Psoas muscle (tissue), 8 donors: ENCODE results near the gene MVK. TPM values are rescaled to one million over a fixed set of nuclear protein-coding genes. Genes with fewer than 3 reads are reported as not detected.

Experiments
- ATAC-seq, 4 donors: fragments of 200-7000 bp; cut with Tn5 transposase; one replicate each; pipeline ENCODE4 v1.9.1; 2020; ENCODE audit warnings: moderate library complexity in 3 of 4, mild to moderate bottlenecking in 2 of 4
- DNase-seq, 2 donors: peaks; one replicate each; pipeline ENCODE4 v3.0.0-alpha.2; 2020
- H3K27ac ChIP-seq: fragments of 200-600 bp; one replicate; pipeline ENCODE4 v1.8.0; 2022
- H3K27me3 ChIP-seq, 3 donors: fragments of 200-600 bp in 1 of 3; one replicate each; pipeline versions ENCODE4 v1.6.1 to v1.8.0; 2013 to 2022; ENCODE audit warnings: low read length in 2 of 3, mild to moderate bottlenecking in 2 of 3, moderate library complexity in 1 of 3; ENCODE audit not compliant: insufficient read depth in 3 of 3
- H3K36me3 ChIP-seq, 2 donors: fragments of 200-600 bp in 1 of 2; one replicate each; pipeline versions ENCODE4 v1.6.1 to v1.8.0; 2013 to 2022; ENCODE audit warnings: low read depth in 1 of 2, mild to moderate bottlenecking in 1 of 2, moderate library complexity in 1 of 2; ENCODE audit not compliant: insufficient read depth in 1 of 2
- H3K4me1 ChIP-seq: fragments of 200-600 bp; one replicate; pipeline ENCODE4 v1.8.0; 2022
- H3K4me3 ChIP-seq: fragments of 200-600 bp; one replicate; pipeline ENCODE4 v1.8.0; 2022; ENCODE audit warnings: mild to moderate bottlenecking
- H3K9me3 ChIP-seq: fragments of 200-600 bp; one replicate; pipeline ENCODE4 v1.8.0; 2022
- WGBS, 3 donors: extraction: QIAGEN DNeasy Blood & Tissue Kit; methylation state at CpG; one replicate each; pipeline versions ENCODE4 v1.1.6 to v1.1.7; 2013; 5-methylcytosine and 5-hydroxymethylcytosine counted together
- intact Hi-C, 2 donors: fragments of 100-400 bp; cut with DNase I; formaldehyde crosslinking; loops; one replicate each; pipeline versions ENCODE4 v1.11.0 to v1.14.2; 2022
- polyA plus RNA-seq, 3 donors: library from polyadenylated mRNA; stranded (reverse); fragments of 200-250 nt; gene quantifications; one replicate each; pipeline ENCODE4 v1.2.3, GENCODE V29; 2013
- total RNA-seq, 4 donors: library from RNA; stranded (reverse); fragmentation: NEBNext Ultra II Directional in 2 of 4; extraction: Animal tissue kit (Norgen Biotek cat#: 25700) in 2 of 4; gene quantifications; one replicate each; pipeline versions ENCODE4 v1.2.1 to v1.2.4, GENCODE V29; 2021 to 2023
- TF ChIP-seq, protein P1 (sequence below): fragments of 200-600 bp; IDR thresholded peaks from one replicate; pipeline ENCODE4 v1.8.0; 2022; ENCODE audit warnings: antibody characterized with exemption
- donor health status: healthy with polysubstance abuse.
- donor health status: DM: no; HTN: no; CAD: no; lungs with moderate emphysema.
- donor health status: Bipolar disorder and iron deficiency.
- donor health status: healthy.
- donor health status: DM: yes; HTN: yes; CAD: no.
- donor health status: DM: no; HTN: no; CAD: no.
- donor health status: DM: no; HTN: no; CAD: no.
- donor health status: DM: yes; HTN: yes; CAD: no.

The MVK gene
- total and polyA plus RNA-seq, 7 donors: 6.4 to 11.4 (median 9.7) TPM

DNA sequence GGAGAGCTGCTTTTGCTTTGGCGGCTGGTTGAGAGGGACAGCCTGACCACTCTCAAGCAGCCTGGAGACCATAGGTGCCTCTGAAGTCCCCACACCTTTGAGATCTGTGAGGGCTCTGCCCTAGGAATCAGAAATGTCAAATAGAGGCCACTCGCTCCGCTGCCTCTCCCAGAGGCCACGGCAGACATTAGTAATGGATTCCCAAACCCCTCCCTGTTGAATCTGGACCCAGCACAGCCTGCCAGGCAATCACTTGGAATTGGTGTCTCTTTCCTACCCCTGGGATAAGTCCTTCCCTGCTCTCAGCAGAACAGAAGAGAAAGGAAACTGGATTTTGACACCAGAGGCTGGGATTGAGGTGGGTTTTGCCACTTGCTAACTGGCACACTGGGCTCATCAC is 25.3 kb upstream of the MVK start:
- Histone ChIP-seq H3K9me3 (no peaks in the 10 kb centered on the region), H3K27me3 (peaks cover 0 to 53% (median 17%) of the 10 kb centered on the region in 3 donors)
- TF ChIP-seq, protein P1, sequence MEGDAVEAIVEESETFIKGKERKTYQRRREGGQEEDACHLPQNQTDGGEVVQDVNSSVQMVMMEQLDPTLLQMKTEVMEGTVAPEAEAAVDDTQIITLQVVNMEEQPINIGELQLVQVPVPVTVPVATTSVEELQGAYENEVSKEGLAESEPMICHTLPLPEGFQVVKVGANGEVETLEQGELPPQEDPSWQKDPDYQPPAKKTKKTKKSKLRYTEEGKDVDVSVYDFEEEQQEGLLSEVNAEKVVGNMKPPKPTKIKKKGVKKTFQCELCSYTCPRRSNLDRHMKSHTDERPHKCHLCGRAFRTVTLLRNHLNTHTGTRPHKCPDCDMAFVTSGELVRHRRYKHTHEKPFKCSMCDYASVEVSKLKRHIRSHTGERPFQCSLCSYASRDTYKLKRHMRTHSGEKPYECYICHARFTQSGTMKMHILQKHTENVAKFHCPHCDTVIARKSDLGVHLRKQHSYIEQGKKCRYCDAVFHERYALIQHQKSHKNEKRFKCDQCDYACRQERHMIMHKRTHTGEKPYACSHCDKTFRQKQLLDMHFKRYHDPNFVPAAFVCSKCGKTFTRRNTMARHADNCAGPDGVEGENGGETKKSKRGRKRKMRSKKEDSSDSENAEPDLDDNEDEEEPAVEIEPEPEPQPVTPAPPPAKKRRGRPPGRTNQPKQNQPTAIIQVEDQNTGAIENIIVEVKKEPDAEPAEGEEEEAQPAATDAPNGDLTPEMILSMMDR: no peak

DNA sequence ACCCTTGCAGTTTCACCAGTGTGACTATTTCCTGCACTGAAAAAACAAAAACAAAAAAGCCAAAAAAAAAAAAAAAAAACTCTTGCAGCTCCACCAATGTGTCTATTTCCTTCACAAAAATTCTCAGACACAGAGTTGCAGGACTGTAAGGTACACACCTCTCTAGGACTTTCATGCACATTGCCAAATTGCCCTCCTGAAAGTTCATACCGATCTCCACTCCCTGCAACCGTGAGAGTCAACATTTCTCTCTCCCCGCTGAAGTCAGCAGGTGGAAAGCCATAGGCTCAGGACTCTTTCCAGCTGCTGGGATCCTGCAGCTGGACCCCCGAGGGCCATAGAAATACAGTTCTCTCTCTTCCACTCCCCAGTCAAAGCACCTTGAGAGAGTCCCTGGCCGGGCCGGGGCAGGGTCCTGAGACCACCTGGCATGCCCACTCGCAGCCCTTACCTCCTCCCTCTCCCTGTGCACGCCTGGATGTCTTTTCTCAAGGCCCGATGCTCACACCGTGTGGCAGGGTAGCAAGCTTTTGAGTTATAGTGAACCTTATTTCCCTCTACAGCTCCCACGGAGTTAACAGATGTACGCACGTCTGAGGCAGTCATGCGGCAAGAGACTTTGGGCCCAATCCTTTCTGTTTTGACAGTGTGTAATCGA is 23.9 kb upstream of the MVK start:
- Histone ChIP-seq H3K4me3 (no peak overlapping the region), H3K36me3 (no peaks in the 10 kb centered on the region), H3K9me3 (no peaks in the 10 kb centered on the region), H3K4me1 (peaks cover 7% of the 10 kb centered on the region), H3K27ac (no peak overlapping the region), H3K27me3 (peaks cover 0 to 55% (median 19%) of the 10 kb centered on the region in 3 donors)
- DNase-seq: no peak
- no peak for ATAC-seq
- intact Hi-C loops: no loop called here
- 11 to 27% (median 20%) methylated on average over 15 of the region's 15 CpGs for WGBS, 3 donors
- TF ChIP-seq, protein P1: no peak

More for the DNA sequence above, 25.3 kb upstream of the MVK start:
- intact Hi-C loops: no loop called here
- WGBS, 3 donors: 61 to 70% (median 61%) methylated on average over 4 of the region's 4 CpGs
- no peaks in the 10 kb centered on the region for H3K36me3 ChIP-seq
- DNase-seq (no peak), ATAC-seq (no peak)
- H3K4me1 ChIP-seq: peaks cover 7% of the 10 kb centered on the region
- no peak overlapping the region for H3K27ac ChIP-seq
- H3K4me3 ChIP-seq: no peak overlapping the region

DNA sequence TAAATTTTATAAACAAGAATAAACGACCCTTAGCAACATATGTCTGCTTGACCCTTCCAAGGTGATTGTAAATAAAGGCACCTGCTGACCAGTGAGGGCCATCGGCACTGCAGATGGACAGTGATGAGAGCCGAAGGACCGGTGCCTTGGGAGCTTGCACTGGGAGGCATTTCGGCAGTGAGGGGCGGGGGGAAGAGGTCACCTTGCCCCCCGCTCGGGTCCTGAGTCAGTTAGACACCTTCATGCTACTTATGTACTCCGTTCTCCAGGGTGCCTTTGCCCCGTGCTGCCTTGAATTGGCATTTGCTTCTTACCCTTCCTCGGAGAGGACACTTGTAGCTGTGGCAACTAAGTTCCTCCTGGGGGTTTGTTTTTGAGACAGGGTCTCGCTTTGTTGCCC is 23.3 kb upstream of the MVK start:
- DNase-seq (no peak), ATAC-seq (no peak)
- peaks cover 0 to 55% (median 19%) of the 10 kb centered on the region in 3 donors for H3K27me3 ChIP-seq
- peaks cover 3% of the 10 kb centered on the region for H3K4me1 ChIP-seq
- no peaks in the 10 kb centered on the region for H3K36me3 ChIP-seq
- H3K27ac ChIP-seq: no peak overlapping the region
- intact Hi-C loops: no loop called here
- WGBS, 3 donors: 48 to 63% (median 54%) methylated on average over 12 of the region's 12 CpGs
- TF ChIP-seq, protein P1: no peak
- no peak overlapping the region for H3K4me3 ChIP-seq
- H3K9me3 ChIP-seq: no peaks in the 10 kb centered on the region

DNA sequence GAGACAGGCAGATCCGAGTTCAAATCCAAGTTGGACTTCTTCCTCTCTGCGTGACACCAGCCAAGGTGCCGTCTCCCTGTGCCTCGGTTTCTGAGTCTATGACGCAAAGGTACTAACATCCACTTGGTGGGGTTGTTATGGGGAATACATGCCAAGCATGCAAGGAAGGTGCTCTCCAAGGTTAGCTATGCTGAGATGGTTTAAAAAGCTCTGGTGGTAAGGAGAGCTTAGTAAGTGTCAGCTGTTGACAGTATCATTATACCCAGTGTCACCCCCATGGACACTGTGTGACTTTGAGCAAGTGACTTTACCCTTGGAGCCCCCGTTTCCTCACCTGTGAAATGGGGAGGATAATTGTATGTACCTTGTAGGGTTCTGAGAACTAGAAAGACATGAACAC is 22.5 kb upstream of the MVK start:
- ATAC-seq: no peak
- Histone ChIP-seq H3K27me3 (peaks cover 0 to 55% (median 19%) of the 10 kb centered on the region in 3 donors), H3K27ac (no peak overlapping the region), H3K4me3 (no peak overlapping the region), H3K9me3 (no peaks in the 10 kb centered on the region), H3K4me1 (no peaks in the 10 kb centered on the region), H3K36me3 (no peaks in the 10 kb centered on the region)
- WGBS, 3 donors: 81 to 86% (median 81%) methylated on average over 6 of the region's 6 CpGs
- TF ChIP-seq, protein P1: no peak
- DNase-seq: no peak
- intact Hi-C loops: no loop called here

DNA sequence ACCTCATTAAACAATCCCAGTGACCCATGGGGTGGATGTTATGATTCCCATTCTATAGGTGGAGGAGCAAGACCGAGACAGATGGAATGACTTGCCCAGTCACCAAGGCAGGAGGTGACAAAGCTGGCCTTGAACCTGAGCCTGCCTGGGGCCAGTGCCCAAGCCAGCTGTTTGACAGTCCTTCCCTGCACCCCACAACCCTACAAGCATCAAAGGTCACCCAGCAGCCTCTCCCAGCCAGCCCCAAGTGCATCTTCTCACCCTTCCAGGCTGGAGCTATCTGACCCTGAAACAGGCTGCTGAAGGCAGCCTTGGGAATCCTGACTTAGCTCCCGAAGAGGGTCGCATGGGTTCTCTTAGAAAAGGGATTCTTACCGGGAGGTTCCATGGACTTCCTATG is 20.6 kb upstream of the MVK start:
- ATAC-seq: no peak
- WGBS, 3 donors: 56 to 68% (median 56%) methylated on average over 4 of the region's 4 CpGs
- peaks cover 0 to 6% of the 10 kb centered on the region in 2 donors for H3K36me3 ChIP-seq
- H3K4me3 ChIP-seq: no peak overlapping the region
- no peak overlapping the region for H3K27ac ChIP-seq
- DNase-seq: no peak
- H3K9me3 ChIP-seq: no peaks in the 10 kb centered on the region
- peaks cover 0 to 51% (median 19%) of the 10 kb centered on the region in 3 donors for H3K27me3 ChIP-seq
- intact Hi-C loops: no loop called here
- TF ChIP-seq, protein P1: no peak
- no peaks in the 10 kb centered on the region for H3K4me1 ChIP-seq
